GM12878 (cell line): ENCODE measurements around the gene AHNAK.

Source experiments
- EP300 ChIP-seq, 2 experiments: fragments of 150-350 bp in 1 of 2; IDR thresholded peaks; 2 replicates each; pipeline ENCODE4 v1.6.1; 2011 to 2012; ENCODE audit warnings: low read depth in 2 of 2, low read length in 2 of 2, borderline replicate concordance in 1 of 2, improper control_type of control experiment in 1 of 2, inconsistent platforms in 1 of 2; ENCODE audit not compliant: control insufficient read depth in 1 of 2
- GABPA ChIP-seq: IDR thresholded peaks from 2 replicates; pipeline ENCODE4 v1.6.1; 2014; ENCODE audit warnings: antibody characterized with exemption, low read depth, mild to moderate bottlenecking, inconsistent platforms
- HCFC1 ChIP-seq: fragments of 150-350 bp; IDR thresholded peaks from 2 replicates; pipeline ENCODE4 v1.6.1; 2014; ENCODE audit warnings: low read length
- MTA3 ChIP-seq: IDR thresholded peaks from 2 replicates; pipeline ENCODE4 v1.6.1; 2012; ENCODE audit warnings: low read length, inconsistent platforms, borderline replicate concordance
- NFIC ChIP-seq: IDR thresholded peaks from 2 replicates; pipeline ENCODE4 v1.6.1; 2012; ENCODE audit warnings: low read depth, mild to moderate bottlenecking, inconsistent platforms, low read length, moderate library complexity
- POLR2A ChIP-seq: IDR thresholded peaks from 2 replicates; pipeline ENCODE4 v1.6.1; 2011; ENCODE audit warnings: low read depth, mild to moderate bottlenecking, low read length
- POLR2AphosphoS5 ChIP-seq: IDR thresholded peaks from 2 replicates; pipeline ENCODE4 v1.6.1; 2011; ENCODE audit warnings: mild to moderate bottlenecking, low read length, inconsistent platforms
- SMC3 ChIP-seq: IDR thresholded peaks from 2 replicates; pipeline ENCODE4 v1.6.1; 2011; ENCODE audit warnings: low read length, improper control_type of control experiment, borderline replicate concordance
- SP1 ChIP-seq: IDR thresholded peaks from one replicate; pipeline ENCODE4 v1.6.1; 2011; ENCODE audit warnings: low read depth, low read length
- YBX1 ChIP-seq: fragments of 450-650 bp; IDR thresholded peaks from 2 replicates; pipeline ENCODE4 v1.6.1; 2016; ENCODE audit warnings: antibody characterized with exemption
- ZNF24 ChIP-seq: fragments of 450-650 bp; IDR thresholded peaks from 2 replicates; pipeline ENCODE4 v1.6.1; 2017; ENCODE audit warnings: antibody characterized with exemption, mild to moderate bottlenecking
- TF ChIP-seq, protein P1 (sequence below): IDR thresholded peaks from 2 replicates; pipeline ENCODE4 v1.6.1; 2012; ENCODE audit warnings: low read depth, low read length, improper control_type of control experiment
- TF ChIP-seq, protein P2 (sequence below), 3 experiments: IDR thresholded peaks in 2 of 3; conservative IDR thresholded peaks in 1 of 3; 2 replicates each; pipeline ENCODE4 v1.5.1; 2011; ENCODE audit warnings: low read depth in 3 of 3, low read length in 3 of 3, mild to moderate bottlenecking in 3 of 3, control low read depth in 2 of 3, moderate library complexity in 2 of 3, inconsistent platforms in 1 of 3, mixed read lengths in 1 of 3; ENCODE audit not compliant: control insufficient read depth in 2 of 3, insufficient read depth in 1 of 3; ENCODE audit errors: extremely low read depth in 1 of 3
- TF ChIP-seq, protein P3 (sequence below): fragments of 150-350 bp; IDR thresholded peaks from 2 replicates; pipeline ENCODE4 v1.6.1; 2014; ENCODE audit warnings: mild to moderate bottlenecking, low read depth, low read length

DNA sequence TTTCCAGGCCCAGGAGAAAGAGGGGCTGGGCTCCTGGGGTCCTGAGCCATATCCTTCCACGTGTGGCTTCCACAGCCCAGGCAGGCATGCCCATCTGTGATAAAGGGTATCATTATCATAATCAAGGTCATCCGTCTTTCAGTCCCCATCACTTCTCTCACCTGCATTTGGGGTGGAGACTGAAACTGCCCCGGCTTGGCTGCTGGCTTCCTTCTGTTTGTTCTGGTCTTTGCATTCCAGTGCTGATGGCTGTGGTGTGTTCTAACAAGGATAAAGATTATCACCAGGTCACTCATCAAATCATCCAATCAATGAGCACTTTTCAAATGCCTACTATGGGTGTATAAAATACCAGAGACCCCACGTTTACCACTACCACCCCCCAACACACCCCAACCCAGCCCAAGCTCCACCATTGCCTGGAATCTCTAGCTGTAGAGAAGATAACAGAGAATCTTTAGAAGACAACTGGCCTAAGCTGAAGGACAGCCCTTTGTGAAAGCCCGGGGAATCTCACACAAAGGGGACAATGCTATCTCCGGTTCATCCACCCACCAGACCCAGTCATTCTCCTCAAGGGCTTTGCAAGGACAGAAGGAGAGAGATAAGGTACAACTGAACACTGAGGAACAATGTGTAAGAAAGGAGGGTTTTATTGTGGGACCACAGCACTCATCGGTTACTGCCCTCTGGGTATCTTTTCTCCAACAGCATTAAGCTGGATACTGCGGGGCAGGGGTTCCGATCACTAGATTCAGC, 54.9 kb downstream of the AHNAK start:
- TF ChIP-seq, protein P1, sequence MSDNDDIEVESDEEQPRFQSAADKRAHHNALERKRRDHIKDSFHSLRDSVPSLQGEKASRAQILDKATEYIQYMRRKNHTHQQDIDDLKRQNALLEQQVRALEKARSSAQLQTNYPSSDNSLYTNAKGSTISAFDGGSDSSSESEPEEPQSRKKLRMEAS = no peak
- TF ChIP-seq NFIC = no peak
- TF ChIP-seq YBX1 = no peak
- TF ChIP-seq SP1 = no peak
- TF ChIP-seq, protein P2, sequence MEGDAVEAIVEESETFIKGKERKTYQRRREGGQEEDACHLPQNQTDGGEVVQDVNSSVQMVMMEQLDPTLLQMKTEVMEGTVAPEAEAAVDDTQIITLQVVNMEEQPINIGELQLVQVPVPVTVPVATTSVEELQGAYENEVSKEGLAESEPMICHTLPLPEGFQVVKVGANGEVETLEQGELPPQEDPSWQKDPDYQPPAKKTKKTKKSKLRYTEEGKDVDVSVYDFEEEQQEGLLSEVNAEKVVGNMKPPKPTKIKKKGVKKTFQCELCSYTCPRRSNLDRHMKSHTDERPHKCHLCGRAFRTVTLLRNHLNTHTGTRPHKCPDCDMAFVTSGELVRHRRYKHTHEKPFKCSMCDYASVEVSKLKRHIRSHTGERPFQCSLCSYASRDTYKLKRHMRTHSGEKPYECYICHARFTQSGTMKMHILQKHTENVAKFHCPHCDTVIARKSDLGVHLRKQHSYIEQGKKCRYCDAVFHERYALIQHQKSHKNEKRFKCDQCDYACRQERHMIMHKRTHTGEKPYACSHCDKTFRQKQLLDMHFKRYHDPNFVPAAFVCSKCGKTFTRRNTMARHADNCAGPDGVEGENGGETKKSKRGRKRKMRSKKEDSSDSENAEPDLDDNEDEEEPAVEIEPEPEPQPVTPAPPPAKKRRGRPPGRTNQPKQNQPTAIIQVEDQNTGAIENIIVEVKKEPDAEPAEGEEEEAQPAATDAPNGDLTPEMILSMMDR (IDR thresholded peaks at IDR 0.05 in 2 of 3, conservative IDR thresholded peaks at IDR 0.05 in 1 of 3; ENCODE audit: control insufficient read depth in 2 of 3, extremely low read depth in 1 of 3, insufficient read depth in 1 of 3, low read depth in 3 of 3, low read length in 3 of 3) = no peak
- TF ChIP-seq ZNF24 = no peak
- TF ChIP-seq HCFC1 = no peak
- TF ChIP-seq GABPA = no peak
- no peak for TF ChIP-seq EP300 (IDR thresholded peaks at IDR 0.05; ENCODE audit: borderline replicate concordance in 1 of 2, control insufficient read depth in 1 of 2, low read depth in 2 of 2, low read length in 2 of 2)
- TF ChIP-seq POLR2AphosphoS5 = no peak
- TF ChIP-seq MTA3 = no peak
- TF ChIP-seq, protein P3, sequence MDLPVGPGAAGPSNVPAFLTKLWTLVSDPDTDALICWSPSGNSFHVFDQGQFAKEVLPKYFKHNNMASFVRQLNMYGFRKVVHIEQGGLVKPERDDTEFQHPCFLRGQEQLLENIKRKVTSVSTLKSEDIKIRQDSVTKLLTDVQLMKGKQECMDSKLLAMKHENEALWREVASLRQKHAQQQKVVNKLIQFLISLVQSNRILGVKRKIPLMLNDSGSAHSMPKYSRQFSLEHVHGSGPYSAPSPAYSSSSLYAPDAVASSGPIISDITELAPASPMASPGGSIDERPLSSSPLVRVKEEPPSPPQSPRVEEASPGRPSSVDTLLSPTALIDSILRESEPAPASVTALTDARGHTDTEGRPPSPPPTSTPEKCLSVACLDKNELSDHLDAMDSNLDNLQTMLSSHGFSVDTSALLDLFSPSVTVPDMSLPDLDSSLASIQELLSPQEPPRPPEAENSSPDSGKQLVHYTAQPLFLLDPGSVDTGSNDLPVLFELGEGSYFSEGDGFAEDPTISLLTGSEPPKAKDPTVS = no peak
- no peak for TF ChIP-seq POLR2A
- TF ChIP-seq SMC3 = no peak
